K562 (cell line): ENCODE results near the gene CHAT. TPM values are rescaled to one million over a fixed set of nuclear protein-coding genes. Genes with fewer than 3 reads are reported as not detected.

Experiments
- ATAC-seq: fragments of 200-7000 bp; cut with Tn5 transposase; 3 replicates; pipeline ENCODE4 v1.9.1; 2020; ENCODE audit warnings: moderate library complexity
- BruUV-seq: library from RNA; stranded (reverse); fragments of 400-500 nt; replicated peaks from 2 replicates; lab custom pipeline; 2021; lab: Mats Ljungman, UMichigan
- CTCF ChIA-PET: fragments of 300-600 bp; formaldehyde crosslinking; extraction: SDS; loops from one replicate; lab custom pipeline; 2021; ENCODE audit warnings: low intra/inter-chr PET ratio; lab: Yijun Ruan, JAX
- POLR2A ChIA-PET: fragments of 300-600, 350-650 bp; sonication (Branson Sonifier 250); formaldehyde crosslinking; extraction: SDS; loops from one replicate; lab custom pipeline; 2021; ENCODE audit warnings: antibody characterized with exemption, inconsistent platforms; lab: Yijun Ruan, JAX
- DNase-seq, 4 experiments: peaks; one replicate each; pipeline versions ENCODE4 v3.0.0 to v3.0.0-alpha.2; 2011 to 2018; ENCODE audit warnings: low spot score in 3 of 4, mixed read lengths in 3 of 4; ENCODE audit errors: extremely low read depth in 1 of 4
- FAIRE-seq: peaks from 2 replicates; lab custom pipeline; 2011; peaks lifted over from hg19 to GRCh38; lab: Jason Lieb, UNC
- H2AFZ ChIP-seq: 2 replicates; pipeline ENCODE4 v1.6.0; 2011; ENCODE audit warnings: low read depth, low read length, control low read depth, inconsistent platforms
- H3K27ac ChIP-seq: fragments of 200-600 bp; 3 replicates; pipeline ENCODE4 v1.8.0; 2011; ENCODE audit warnings: low read depth, mild to moderate bottlenecking, control low read depth, inconsistent platforms, low read length, moderate library complexity, mixed read lengths; ENCODE audit errors: extremely low read depth
- H3K27me3 ChIP-seq, 2 experiments: fragments of 300-600 bp in 1 of 2; 2 replicates in 1 of 2; 3 replicates in 1 of 2; pipeline versions ENCODE4 v1.6.0 to v1.8.0; 2011; ENCODE audit warnings: inconsistent platforms in 2 of 2, low read length in 2 of 2, mild to moderate bottlenecking in 1 of 2, mixed read lengths in 1 of 2, moderate library complexity in 1 of 2; ENCODE audit not compliant: control insufficient read depth in 2 of 2, insufficient read depth in 2 of 2
- H3K36me3 ChIP-seq: fragments of 300-600 bp; 3 replicates; pipeline ENCODE4 v1.8.0; 2011; ENCODE audit warnings: mild to moderate bottlenecking, low read length, inconsistent platforms; ENCODE audit not compliant: control insufficient read depth, insufficient read depth
- H3K4me1 ChIP-seq, 2 experiments: fragments of 200-600 bp in 1 of 2; replicated peaks in 1 of 2; 2 replicates in 1 of 2; 3 replicates in 1 of 2; pipeline versions ENCODE4 v1.5.1 to v1.8.0; 2011; ENCODE audit warnings: inconsistent platforms in 2 of 2, low read length in 2 of 2, mild to moderate bottlenecking in 1 of 2, mixed read lengths in 1 of 2, moderate library complexity in 1 of 2; ENCODE audit not compliant: control insufficient read depth in 2 of 2, insufficient read depth in 2 of 2
- H3K4me2 ChIP-seq: 2 replicates; pipeline ENCODE4 v1.6.1; 2011; ENCODE audit warnings: low read length, control low read depth, inconsistent platforms, mixed read lengths; ENCODE audit not compliant: insufficient read depth
- H3K4me3 ChIP-seq: fragments of 200-600 bp; sonication (generic), shearing (Covaris generic); 2 replicates; pipeline ENCODE4 v1.5.1; 2016; ENCODE audit warnings: control low read depth, inconsistent platforms
- H3K79me2 ChIP-seq: fragments of 200-600 bp; 3 replicates; pipeline ENCODE4 v1.8.0; 2011; ENCODE audit warnings: low read length, inconsistent platforms; ENCODE audit not compliant: control insufficient read depth, insufficient read depth
- H3K9ac ChIP-seq, 2 experiments: 2 replicates each; pipeline versions ENCODE4 v1.6.0 to v1.6.1; 2011; ENCODE audit warnings: low read depth in 2 of 2, low read length in 2 of 2, control low read depth in 1 of 2, inconsistent platforms in 1 of 2, mild to moderate bottlenecking in 1 of 2, mixed read lengths in 1 of 2; ENCODE audit not compliant: insufficient read depth in 1 of 2
- H3K9me1 ChIP-seq: one replicate; pipeline ENCODE4 v1.6.0; 2011; ENCODE audit warnings: inconsistent platforms, mild to moderate bottlenecking, low read length, moderate library complexity; ENCODE audit not compliant: control insufficient read depth, insufficient read depth
- H3K9me3 ChIP-seq: replicated peaks from 2 replicates; pipeline ENCODE4 v1.5.1; 2011; ENCODE audit warnings: low read depth, low read length, inconsistent platforms; ENCODE audit not compliant: control insufficient read depth, insufficient read depth
- H4K20me1 ChIP-seq: replicated peaks from 2 replicates; pipeline ENCODE4 v1.6.1; 2011; ENCODE audit warnings: low read length, inconsistent platforms, mixed read lengths; ENCODE audit not compliant: control insufficient read depth, insufficient read depth
- BCLAF1 ChIP-seq, 2 experiments: fragments of 450-650 bp in 1 of 2; IDR thresholded peaks; 2 replicates each; pipeline ENCODE4 v1.6.1; 2011 to 2017; ENCODE audit warnings: low read depth in 2 of 2, antibody characterized with exemption in 1 of 2, borderline replicate concordance in 1 of 2, low read length in 1 of 2, mild to moderate bottlenecking in 1 of 2, mixed read lengths in 1 of 2; ENCODE audit not compliant: control insufficient read depth in 1 of 2
- CBX2 ChIP-seq: fragments of 200-600 bp; sonication (generic); IDR thresholded peaks from one replicate; pipeline ENCODE4 v1.6.1; 2012; ENCODE audit warnings: mild to moderate bottlenecking, low read length, inconsistent platforms; ENCODE audit not compliant: insufficient read depth, poor library complexity, severe bottlenecking
- DIDO1 ChIP-seq: fragments of 450-650 bp; IDR thresholded peaks from 2 replicates; pipeline ENCODE4 v1.6.1; 2016; ENCODE audit warnings: low read depth, missing biosample characterization, missing genetic modification characterization
- EGR1 ChIP-seq: fragments of 450-650 bp; conservative IDR thresholded peaks from 2 replicates; pipeline ENCODE4 v1.6.1; 2017; ENCODE audit warnings: mild to moderate bottlenecking
- ETV5 ChIP-seq: sonication (generic); formaldehyde crosslinking; IDR thresholded peaks from 2 replicates; pipeline ENCODE4 v1.4.0; 2020; ENCODE audit warnings: low read depth, mild to moderate bottlenecking, missing genetic modification reagents
- MAFF ChIP-seq: IDR thresholded peaks from 2 replicates; pipeline ENCODE4 v1.6.1; 2012; ENCODE audit warnings: low read length, improper control_type of control experiment
- MAX ChIP-seq: sonication (generic); formaldehyde crosslinking; IDR thresholded peaks from 2 replicates; pipeline ENCODE4 v1.9.0; 2022; ENCODE audit warnings: mild to moderate bottlenecking, missing genetic modification reagents
- MECOM ChIP-seq: fragments of 250-450 bp; sonication (Bioruptor Pico); IDR thresholded peaks from 2 replicates; pipeline ENCODE4 v1.8.0; 2022; ENCODE audit warnings: inconsistent platforms
- SRSF1 ChIP-seq: fragments of 200-400 bp; formaldehyde crosslinking; IDR thresholded peaks from 2 replicates; pipeline ENCODE4 v1.6.1; 2017; ENCODE audit warnings: mild to moderate bottlenecking, low read depth, low read length, moderate library complexity
- STAT5B ChIP-seq: fragments of 250-450 bp; sonication (Bioruptor Pico); IDR thresholded peaks from 2 replicates; pipeline ENCODE4 v1.8.0; 2021; ENCODE audit warnings: mild to moderate bottlenecking, inconsistent platforms
- TFAM ChIP-seq: fragments of 250-450 bp; sonication (Bioruptor Pico); conservative IDR thresholded peaks from 2 replicates; pipeline ENCODE4 v1.5.0; 2021; ENCODE audit warnings: mild to moderate bottlenecking, moderate library complexity
- ZFP30 ChIP-seq: fragments of 250-450 bp; sonication (Bioruptor Pico); IDR thresholded peaks from 2 replicates; pipeline ENCODE4 v1.8.0; 2022; ENCODE audit warnings: moderate library complexity, mild to moderate bottlenecking, inconsistent platforms, borderline replicate concordance
- ZFP36 ChIP-seq: fragments of 150-350 bp; IDR thresholded peaks from 2 replicates; pipeline ENCODE4 v1.6.1; 2018; ENCODE audit warnings: low read length, low read depth; ENCODE audit not compliant: partially characterized antibody
- ZNF395 ChIP-seq: fragments of 200-800 bp; sonication (Bioruptor generic); IDR thresholded peaks from 2 replicates; pipeline ENCODE4 v1.6.1; 2017; ENCODE audit warnings: missing genetic modification characterization, missing compliant biosample characterization
- WGBS: fragments of 100-300 bp; shearing (Covaris generic); methylation state at CpG from one replicate; pipeline ENCODE4 v1.1.6; 2016; ENCODE audit warnings: low coverage, mixed read lengths; ENCODE audit not compliant: insufficient coverage; ENCODE audit errors: missing lambda C conversion rate; 5-methylcytosine and 5-hydroxymethylcytosine counted together
- in situ Hi-C: fragments of 300-500 bp; cut with MboI; formaldehyde crosslinking; loops from 4 replicates; pipeline ENCODE4 v1.15.0; 2018; ENCODE audit warnings: inconsistent platforms, mixed read lengths
- intact Hi-C: fragments of 100-400 bp; cut with micrococcal nuclease; formaldehyde crosslinking; loops from 2 replicates; pipeline ENCODE4 v1.14.2; 2022
- polyA plus RNA-seq, 8 experiments: library from polyadenylated mRNA; depleted of rRNA in 4 of 8; stranded (reverse) in 5 of 8; unstranded in 3 of 8; fragments of >200 nt; fragmentation: Nextera tagmentation in 2 of 8; fragmentation: Illumina TruSeq in 1 of 8; extraction: Ambion mirVana in 2 of 8; extraction: Trizol in 1 of 8; gene quantifications; 2 replicates each; pipeline versions ENCODE4 v1.2.1 to v1.2.3, GENCODE V29; 2011 to 2014; ENCODE audit warnings: inconsistent platforms in 1 of 8, missing spikeins in 1 of 8
- total RNA-seq, 7 experiments: library from RNA; depleted of rRNA in 6 of 7; stranded (reverse); fragments of >200 nt in 6 of 7; fragmentation: Illumina TruSeq in 2 of 7; extraction: Trizol in 2 of 7; gene quantifications; 2 replicates each; pipeline versions ENCODE4 v1.2.1 to v1.2.3, GENCODE V29; 2011 to 2021; ENCODE audit warnings: low replicate concordance in 1 of 7

Gene CHAT
- total and polyA plus RNA-seq, 9 of the 15 experiments (the other 6 are each of a cell fraction or from before 2014, with no cell fraction given): not detected

- no peak for ATAC-seq
- Histone ChIP-seq H3K4me3 (no peak overlapping the region), H2AFZ (no peak overlapping the region), H3K79me2 (no peaks in the 10 kb centered on the region), H3K4me1 (peaks cover 0 to 7% of the 10 kb centered on the region in 2 experiments; a peak in 1 of 5 replicates), H3K4me2 (no peak overlapping the region), H3K27ac (no peak overlapping the region), H4K20me1 (peaks cover 18% of the 10 kb centered on the region), H3K27me3 (peaks cover 29 to 64% of the 10 kb centered on the region in 2 experiments; a peak in 4 of 5 replicates), H3K36me3 (no peaks in the 10 kb centered on the region), H3K9ac (no peak overlapping the region), H3K9me1 (no peaks in the 10 kb centered on the region), H3K9me3 (no peaks in the 10 kb centered on the region)
- 2% methylated on average over 17 of the region's 18 CpGs for WGBS
- intact Hi-C loops: no loop called here
- CTCF ChIA-PET: no interaction called here
- in situ Hi-C loops: no loop called here
- DNase-seq: no peak
- FAIRE-seq: no peak
- BruUV-seq: no TSS peak
- POLR2A ChIA-PET: interaction anchor here (1.6 kb wide), 1 partner anchor 8 kb away, joined by 3 read pairs; no protein-coding TSS in a partner anchor
- TF ChIP-seq DIDO1 (tag) (no peak), MECOM (CRISPR knock-in tag) (no peak), ZNF395 (no peak), MAFF (no peak), ZFP36 (no peak), SRSF1 (no peak), ZFP30 (CRISPR knock-in tag) (no peak), EGR1 (no peak), BCLAF1 (IDR thresholded peaks at IDR 0.05; ENCODE audit: borderline replicate concordance in 1 of 2, control insufficient read depth in 1 of 2, low read depth in 2 of 2, low read length in 1 of 2) (no peak), CBX2 (no peak), TFAM (CRISPR knock-in tag) (no peak), STAT5B (CRISPR knock-in tag) (no peak), MAX (CRISPR knock-in tag) (no peak), ETV5 (no peak)
These were observed 34.4 kb downstream of the CHAT start for GRCh38 chr10:49647985-49648795.
